Adipose tissue (tissue), 3 donors: ENCODE measurements around the gene DCUN1D2. TPM values are rescaled to one million over a fixed set of nuclear protein-coding genes. Genes with fewer than 3 reads are reported as not detected.
"Not testable (repeated sequence)": the region's sequence is repeated elsewhere in the genome, so short reads cannot be mapped to it uniquely, and the experiment has no call there.

Experiments used
- H3K27ac ChIP-seq: one replicate; pipeline ENCODE4 v1.5.1; 2013; ENCODE audit warnings: low read depth, low read length
- WGBS, 3 donors: extraction: QIAGEN DNeasy Blood & Tissue Kit; methylation state at CpG; one replicate each; pipeline ENCODE4 v1.1.7; 2013; 5-methylcytosine and 5-hydroxymethylcytosine counted together
- polyA plus RNA-seq, 3 donors: library from polyadenylated mRNA; stranded (reverse); fragments of 200-250 nt; gene quantifications; one replicate each; pipeline ENCODE4 v1.2.3, GENCODE V29; 2013
- donor health status: healthy with polysubstance abuse.
- donor health status: Bipolar disorder and iron deficiency.
- donor health status: healthy.

DCUN1D2 gene
- polyA plus RNA-seq, 3 donors, result 4.5 to 6.6 (median 6.6) TPM

- WGBS, 3 donors, result 50 to 86% (median 52%) methylated on average over 10 of the region's 10 CpGs
- no peak overlapping the region for H3K27ac ChIP-seq
Observed at GRCh38 chr13:113474179-113474578, 16.3 kb downstream of the DCUN1D2 start.

- 80 to 87% (median 86%) methylated on average over 28 of the region's 28 CpGs for WGBS, 3 donors
- no peak overlapping the region for H3K27ac ChIP-seq
Observed at GRCh38 chr13:113472355-113473025, 18.0 kb downstream of the DCUN1D2 start.

GRCh38 chr13:113471844-113472243, 18.7 kb downstream of the DCUN1D2 start:
- H3K27ac ChIP-seq, result no peak overlapping the region
- WGBS, 3 donors, result 72 to 80% (median 76%) methylated on average over 11 of the region's 11 CpGs

DNA sequence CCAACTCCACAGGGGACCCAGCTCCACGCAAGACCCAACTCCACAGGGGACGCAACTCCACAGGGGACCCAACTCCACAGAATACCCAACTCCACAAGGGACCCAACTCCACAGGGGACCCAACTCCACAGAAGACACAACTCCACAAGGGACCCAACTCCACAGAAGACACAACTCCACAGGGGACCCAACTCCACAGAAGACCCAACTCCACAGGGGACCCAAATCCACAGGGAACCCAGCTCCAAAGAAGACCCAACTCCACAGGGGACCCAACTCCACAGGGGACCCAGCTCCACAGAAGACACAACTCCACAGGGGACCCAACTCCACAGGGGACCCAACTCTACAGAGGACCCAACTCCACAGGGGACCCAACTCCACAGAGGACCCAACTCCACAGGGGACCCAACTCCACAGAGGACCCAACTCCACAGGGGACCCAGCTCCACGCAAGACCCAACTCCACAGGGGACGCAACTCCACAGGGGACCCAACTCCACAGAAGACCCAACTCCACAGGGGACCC, 19.8 kb downstream of the DCUN1D2 start:
- 98 to 99% (median 98%) methylated on average over 3 to 4 of the region's 4 CpGs for WGBS, 3 donors
- H3K27ac ChIP-seq, result not testable (repeated sequence)

GRCh38 chr13:113470073-113470472, 20.4 kb downstream of the DCUN1D2 start:
- WGBS, 3 donors, result 95 to 97% (median 95%) methylated on average over 10 of the region's 10 CpGs
- H3K27ac ChIP-seq, result no peak overlapping the region

- no peak overlapping the region for H3K27ac ChIP-seq
- 90 to 94% (median 92%) methylated on average over 7 of the region's 7 CpGs for WGBS, 3 donors
Observed at GRCh38 chr13:113469582-113469981, 20.9 kb downstream of the DCUN1D2 start.

- no peak overlapping the region for H3K27ac ChIP-seq
- 83 to 92% (median 89%) methylated on average over 22 of the region's 22 CpGs for WGBS, 3 donors
Observed at GRCh38 chr13:113468472-113469201, 21.9 kb downstream of the DCUN1D2 start.

DNA sequence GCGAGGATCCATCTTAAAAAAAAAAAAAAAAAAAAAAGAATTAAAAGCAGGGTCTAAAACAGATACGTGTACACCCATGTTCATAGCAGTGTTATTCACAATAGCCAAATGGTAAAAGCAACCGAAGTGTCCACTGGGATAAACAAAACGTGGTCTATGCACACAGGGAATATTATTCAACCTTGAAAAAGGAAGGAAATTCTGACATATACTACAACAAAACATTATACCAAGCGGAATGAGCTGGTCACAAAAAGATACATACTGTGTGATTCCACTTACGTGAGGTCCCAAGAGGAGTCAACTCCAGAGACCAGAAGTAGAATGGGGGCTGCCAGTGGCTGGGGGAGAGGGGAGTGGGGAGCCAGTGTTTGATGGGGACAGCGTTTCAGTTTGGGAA, 22.5 kb downstream of the DCUN1D2 start:
- 91 to 99% (median 92%) methylated on average over 7 of the region's 7 CpGs for WGBS, 3 donors
- no peak overlapping the region for H3K27ac ChIP-seq

DNA sequence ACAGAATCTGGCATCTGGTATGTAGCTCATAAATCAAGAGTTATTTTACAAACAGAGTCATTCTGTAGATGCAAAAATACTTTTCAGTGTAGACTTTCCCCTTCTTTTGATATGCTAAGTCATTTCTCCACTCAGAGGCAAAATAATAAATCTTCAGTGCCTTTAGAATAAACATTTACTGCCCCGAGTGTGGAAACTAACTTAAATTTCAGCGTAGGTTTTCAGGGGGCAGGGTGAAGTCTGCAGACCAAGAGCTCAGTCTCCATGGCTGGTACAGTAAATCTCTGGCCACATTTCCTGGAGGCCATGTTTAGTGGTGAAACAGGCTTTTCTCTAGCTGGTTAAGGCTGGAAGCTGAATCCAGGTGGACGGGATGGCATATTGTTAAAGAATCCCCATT, 24.1 kb downstream of the DCUN1D2 start:
- H3K27ac ChIP-seq, result no peak overlapping the region
- WGBS, 3 donors, result 82 to 90% (median 88%) methylated on average over 3 of the region's 3 CpGs

- WGBS, 3 donors, result 59 to 79% (median 61%) methylated on average over 4 of the region's 4 CpGs
- H3K27ac ChIP-seq, result no peak overlapping the region
Observed at GRCh38 chr13:113465300-113465699, 25.2 kb downstream of the DCUN1D2 start.

GRCh38 chr13:113464476-113464875, 26.0 kb downstream of the DCUN1D2 start:
- WGBS, 3 donors, result 93 to 96% (median 93%) methylated on average over 16 of the region's 16 CpGs
- no peak overlapping the region for H3K27ac ChIP-seq

DNA sequence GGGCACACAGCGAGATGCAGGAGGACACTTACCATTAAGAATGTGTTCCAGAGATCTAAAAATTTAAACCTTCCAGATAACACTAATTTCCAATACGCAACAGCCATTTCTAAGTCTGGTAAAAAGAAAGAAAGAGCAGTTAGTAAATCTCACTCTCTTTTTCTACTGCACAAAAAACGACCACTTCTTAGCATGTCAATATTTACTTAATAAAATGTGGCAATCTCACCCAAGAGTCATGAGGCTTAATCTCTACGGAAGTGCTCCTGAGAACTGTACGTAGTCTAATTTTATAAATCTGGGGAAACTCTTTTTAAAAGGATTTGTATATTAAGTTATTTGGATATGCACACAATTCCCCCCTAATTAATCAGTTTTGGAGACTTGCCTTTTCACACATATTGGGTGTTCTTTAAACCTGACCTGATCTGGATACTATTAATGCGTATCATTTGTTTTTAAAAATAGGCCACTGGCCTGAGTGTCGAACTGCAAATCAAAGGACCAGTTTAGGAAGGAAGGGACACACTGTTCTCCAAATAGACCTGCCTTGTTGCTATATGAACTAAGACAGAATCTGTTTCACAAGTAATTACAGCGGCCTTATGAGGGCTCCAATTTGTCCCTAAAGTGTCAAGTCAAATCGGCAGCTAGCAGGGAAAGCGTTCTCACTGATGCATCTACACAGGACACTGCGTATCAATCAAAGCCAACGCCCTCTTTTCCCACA, 29.3 kb downstream of the DCUN1D2 start:
- H3K27ac ChIP-seq, result no peak overlapping the region
- 83 to 93% (median 92%) methylated on average over 12 of the region's 12 CpGs for WGBS, 3 donors

GRCh38 chr13:113460599-113460998, 29.9 kb downstream of the DCUN1D2 start:
- 92 to 95% (median 93%) methylated on average over 14 of the region's 14 CpGs for WGBS, 3 donors
- H3K27ac ChIP-seq, result no peak overlapping the region

DNA sequence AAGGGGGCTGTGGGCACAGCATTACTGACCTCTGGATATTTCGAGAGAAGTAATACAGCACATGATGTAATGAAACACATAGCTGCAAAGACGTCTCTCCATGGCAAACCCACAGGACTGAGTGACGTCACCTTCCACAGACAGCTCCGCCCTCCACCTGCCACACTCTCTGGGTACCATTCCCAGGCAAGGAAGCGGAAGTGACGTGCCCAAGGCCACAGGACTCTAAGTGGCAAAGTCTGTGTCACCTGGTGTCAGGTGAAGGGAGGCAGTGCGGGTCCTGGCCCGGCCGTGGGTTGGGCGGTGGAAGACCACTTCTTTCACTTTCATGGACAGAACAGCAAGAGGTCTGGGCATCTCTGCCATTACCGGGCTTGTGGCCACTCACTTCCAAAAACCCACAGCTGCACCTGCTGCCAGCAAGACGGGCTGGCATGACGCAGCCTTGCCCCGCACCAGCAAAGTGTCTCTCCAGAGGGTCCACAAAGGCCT, 30.4 kb downstream of the DCUN1D2 start:
- 91% methylated on average over 14 of the region's 14 CpGs for WGBS, 3 donors
- H3K27ac ChIP-seq, result no peak overlapping the region

DNA sequence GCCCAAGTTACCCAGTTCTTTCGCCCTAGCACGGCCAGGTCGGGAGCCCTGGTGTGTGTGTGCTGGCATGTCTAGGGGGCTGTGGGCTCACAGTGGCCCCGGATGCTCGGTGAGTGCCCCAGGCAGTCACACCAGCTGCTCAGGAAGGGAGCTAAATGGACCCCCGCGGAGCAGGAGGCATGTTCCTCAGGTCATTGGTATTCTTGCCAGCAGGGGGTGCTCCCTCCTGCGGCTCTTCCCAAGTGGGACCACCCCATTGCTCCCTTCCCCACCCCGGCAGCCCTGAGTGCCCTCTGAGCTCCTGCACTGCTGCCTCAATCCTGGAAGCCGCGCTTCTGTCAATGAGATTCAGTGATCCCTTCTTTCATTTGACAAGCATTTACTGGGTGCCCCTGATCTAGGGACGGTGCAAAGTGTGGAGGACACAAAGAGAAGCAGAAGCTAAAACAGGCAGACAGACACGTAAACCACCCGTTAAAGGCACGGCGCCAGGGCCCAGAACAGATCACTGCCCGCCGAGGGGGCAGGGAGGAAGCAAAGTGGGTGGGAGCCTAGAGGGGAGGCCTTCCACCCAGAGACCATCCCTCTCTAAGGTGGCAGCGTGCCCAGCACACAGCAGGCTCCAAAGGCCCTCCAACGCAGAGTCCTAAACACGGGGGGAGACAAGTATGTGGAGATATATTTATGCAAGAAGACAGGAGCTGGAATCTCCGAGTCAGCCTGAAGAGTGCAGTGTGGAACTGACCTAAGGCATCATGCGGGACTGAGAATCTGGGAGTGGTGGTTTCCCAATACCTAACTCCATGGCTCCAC, 32.1 kb downstream of the DCUN1D2 start:
- no peak overlapping the region for H3K27ac ChIP-seq

DNA sequence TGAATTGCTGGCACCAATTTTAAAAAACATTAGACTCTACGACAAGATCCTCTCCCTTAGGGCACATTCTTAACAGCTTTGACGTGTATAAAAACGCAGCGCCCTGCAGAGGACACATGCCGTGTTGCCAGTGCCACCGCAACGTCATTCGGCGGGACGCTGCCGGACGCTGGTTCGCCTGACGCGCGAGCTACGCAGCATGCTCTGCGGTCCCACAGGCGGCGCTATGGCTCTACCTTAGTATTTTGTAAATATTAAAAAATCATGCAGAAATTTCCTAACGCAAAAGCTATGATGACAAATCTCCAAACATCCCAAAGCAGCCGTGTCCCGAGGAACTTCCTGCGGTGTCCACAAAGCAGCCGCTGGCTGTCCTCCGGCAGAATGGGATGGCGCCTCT, 33.0 kb downstream of the DCUN1D2 start:
- 91 to 93% (median 91%) methylated on average over 27 of the region's 27 CpGs for whole genome bisulfite sequencing, 3 donors
- no peak overlapping the region for H3K27ac ChIP-seq

More for the DNA sequence above, 32.1 kb downstream of the DCUN1D2 start:
- WGBS, 3 donors, result 73 to 79% (median 77%) methylated on average over 23 of the region's 23 CpGs

DNA sequence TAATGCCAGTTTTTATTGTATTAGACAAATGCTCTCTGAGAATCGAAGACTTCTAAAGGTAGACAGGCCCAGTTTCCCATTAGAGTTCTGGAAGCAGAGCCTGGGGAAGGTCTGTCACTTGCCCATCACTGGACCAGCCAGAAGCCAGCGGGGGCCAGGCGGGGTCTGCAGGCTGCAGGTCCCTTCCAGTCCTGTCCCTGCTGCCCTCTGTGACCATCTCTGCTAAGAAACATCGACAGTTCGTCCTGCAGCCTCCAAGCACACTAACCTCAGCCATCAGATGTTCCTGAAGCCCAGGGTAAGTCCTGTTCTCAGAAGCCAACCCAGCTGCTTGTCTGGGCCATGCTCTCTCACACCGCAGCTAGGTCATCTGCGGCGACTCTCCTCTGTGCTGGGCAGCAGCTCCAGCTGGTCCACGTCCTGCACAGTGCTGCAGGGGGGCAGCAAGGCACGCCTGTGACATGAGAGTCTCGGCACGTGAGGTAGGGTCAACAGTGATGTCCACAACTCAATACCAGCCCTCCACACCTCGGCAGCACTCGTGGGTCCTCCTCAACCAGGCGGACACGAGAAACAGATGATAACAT, 34.3 kb downstream of the DCUN1D2 start:
- H3K27ac ChIP-seq, result no peak overlapping the region
- 95 to 96% (median 95%) methylated on average over 16 of the region's 16 CpGs for WGBS, 3 donors

- 53 to 95% (median 93%) methylated on average over 18 of the region's 18 CpGs for WGBS, 3 donors
- no peak overlapping the region for H3K27ac ChIP-seq
Observed at GRCh38 chr13:113455384-113455783, 35.1 kb downstream of the DCUN1D2 start.
